Measurements from ENCODE around the gene CIB2.
A peak's percentile ranks its signal among the peaks of the same experiment; 100 is the strongest.

The CIB2 gene

DNA sequence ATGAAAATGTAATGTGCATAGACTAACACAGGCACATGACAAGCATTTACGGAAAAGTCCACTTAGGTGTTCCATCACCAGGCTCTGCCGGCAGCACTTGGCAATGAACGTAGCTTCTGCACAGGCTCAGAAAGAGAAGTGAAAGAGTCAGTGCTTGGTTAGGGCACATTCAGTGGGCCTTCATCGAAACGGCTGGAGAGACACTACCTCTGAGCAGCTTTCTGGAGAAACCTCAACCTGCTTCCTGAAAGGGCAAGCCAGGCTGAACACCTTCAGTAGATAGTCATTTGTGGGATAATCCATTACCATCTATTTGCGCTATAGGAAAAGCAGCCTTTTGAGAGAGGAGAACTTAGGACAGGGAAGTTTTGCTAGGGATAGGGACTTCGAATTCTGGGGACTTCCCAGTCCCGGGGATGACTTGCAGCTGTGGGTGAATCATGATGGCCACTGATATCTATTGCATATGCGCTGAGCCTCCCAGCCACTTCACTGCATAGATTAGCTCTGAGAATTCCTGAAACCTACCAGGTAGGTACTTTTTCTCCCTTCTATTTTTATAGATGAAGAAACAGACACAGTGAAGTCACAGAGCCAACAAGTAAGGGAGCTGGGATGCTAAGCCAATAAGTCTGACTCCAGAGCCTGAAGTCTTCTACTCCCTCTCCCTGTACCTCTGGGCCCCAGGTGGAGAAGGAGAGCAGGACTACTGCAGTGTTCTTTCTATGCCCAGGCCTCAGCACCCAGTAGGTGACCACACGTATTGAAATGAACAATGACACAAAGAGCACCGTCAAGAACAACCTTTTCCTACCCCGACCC, 43.1 kb downstream of the CIB2 start:
- no peak for DNase-seq (ENCODE audit: low read depth in 2 of 2, low spot score in 1 of 2)

DNA sequence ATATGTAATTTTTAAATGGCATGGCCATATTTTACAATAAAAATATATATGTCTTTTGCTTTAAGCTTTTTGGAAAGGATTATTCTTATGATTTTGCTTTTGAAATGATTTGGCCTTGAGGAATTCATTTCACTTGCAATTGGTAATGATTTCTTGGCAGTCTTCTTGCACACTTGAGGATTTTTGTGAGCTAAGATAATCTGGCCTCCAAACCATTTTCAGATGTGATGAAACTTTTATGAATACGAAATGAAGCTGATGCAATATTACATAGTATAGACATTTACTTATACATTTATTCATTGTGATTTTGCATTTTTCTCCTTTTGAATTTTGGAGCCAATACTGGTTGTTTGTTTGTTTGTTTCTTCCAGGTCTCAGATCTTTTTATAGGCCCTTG, 45.3 kb downstream of the CIB2 start:
- DNase-seq (ENCODE audit: low read depth in 2 of 2, low spot score in 1 of 2): no peak

DNA sequence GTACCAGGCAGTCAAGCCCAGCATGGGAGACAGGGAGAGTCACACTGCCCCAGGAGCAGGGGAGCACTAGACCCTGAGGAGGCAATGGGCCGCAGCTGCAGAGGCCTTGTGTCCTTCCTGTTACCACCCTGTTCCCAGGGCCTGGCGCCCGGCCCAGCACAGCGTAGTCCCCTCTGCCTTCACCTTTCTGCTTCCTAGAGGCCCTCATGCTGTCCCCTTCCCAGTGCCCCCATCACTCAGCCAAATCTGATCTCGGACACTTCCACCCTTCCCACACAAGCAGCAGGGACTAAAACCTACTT, 46.8 kb downstream of the CIB2 start:
- no peak for DNase-seq (ENCODE audit: low read depth in 2 of 2, low spot score in 1 of 2)

DNA sequence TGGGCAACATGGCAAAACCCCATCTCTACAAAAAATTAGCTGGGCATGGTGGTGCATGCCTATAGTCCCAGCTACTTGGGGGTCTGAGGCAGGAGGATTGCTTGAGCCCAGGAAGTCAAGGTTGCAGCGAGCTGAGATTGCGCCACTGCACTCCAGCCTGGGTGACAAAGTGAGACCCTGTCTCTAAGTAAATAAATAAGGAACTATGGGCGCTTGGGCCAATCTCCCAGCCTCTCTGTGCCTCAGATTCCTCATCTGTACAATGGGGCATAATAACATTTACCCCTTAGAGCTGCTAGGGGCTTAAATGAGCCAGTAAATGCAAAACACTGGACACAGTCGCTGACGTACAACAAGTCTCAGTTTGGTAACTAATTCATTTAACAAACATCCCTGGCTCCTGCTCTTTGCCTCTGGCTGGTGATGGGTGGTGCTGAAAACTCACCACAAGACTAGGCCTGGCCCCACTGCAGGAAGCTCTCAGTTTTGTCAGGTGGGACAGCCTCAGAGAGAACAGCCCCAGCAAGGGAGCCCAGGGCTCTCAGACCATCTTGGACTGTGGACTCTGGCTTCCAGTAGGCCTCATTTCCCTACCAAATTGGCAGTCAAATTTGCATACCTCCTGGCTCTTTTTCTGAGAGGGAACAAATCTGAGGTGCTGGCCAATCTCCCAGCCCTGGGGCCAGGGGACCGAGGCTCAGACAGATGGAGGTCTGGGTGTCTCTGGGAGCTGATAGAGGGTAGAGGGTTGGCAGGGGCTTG, 47.4 kb downstream of the CIB2 start:
- DNase-seq (ENCODE audit: low read depth in 2 of 2, low spot score in 1 of 2): no peak

DNA sequence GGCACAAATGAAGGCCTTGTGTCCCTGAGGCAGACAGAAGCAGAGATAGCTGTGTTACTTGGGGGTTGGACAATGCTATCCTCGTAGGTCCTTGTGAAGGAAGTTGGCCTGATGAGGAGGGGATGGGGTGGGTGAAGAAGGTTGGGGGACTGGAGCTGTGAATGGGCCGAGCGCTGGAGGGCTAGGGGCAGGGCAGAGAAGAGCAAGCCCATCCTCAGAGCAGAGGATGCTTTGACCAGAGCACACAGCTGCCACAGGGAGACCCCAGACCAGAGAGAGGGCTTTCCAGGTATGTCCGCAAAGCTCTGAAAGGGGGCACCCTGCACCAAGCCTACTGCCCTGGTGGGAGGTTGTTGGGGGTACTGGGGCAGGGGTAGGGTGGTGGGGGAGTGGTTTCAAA, 48.1 kb downstream of the CIB2 start:
- no peak for DNase-seq (ENCODE audit: low read depth in 2 of 2, low spot score in 1 of 2)

DNA sequence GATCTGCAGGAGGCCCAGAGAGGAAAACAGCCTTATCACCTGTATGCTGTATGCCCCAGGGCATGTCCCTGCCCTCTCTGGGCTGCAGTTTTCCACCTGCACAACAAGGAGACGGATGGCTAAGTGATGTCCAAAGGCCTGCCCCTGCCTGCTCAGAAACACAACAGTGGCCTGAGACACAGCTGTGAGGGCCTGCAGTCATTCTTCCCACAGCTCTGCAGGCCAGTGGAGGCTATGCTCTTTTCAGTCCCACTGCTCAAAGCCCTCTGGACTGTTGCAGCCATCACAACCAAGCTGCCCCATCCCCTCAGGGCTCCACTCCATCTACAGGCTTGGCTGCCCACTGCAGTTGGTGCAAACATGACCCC, 48.5 kb downstream of the CIB2 start:
- no peak for DNase-seq (ENCODE audit: low read depth in 2 of 2, low spot score in 1 of 2)

DNA sequence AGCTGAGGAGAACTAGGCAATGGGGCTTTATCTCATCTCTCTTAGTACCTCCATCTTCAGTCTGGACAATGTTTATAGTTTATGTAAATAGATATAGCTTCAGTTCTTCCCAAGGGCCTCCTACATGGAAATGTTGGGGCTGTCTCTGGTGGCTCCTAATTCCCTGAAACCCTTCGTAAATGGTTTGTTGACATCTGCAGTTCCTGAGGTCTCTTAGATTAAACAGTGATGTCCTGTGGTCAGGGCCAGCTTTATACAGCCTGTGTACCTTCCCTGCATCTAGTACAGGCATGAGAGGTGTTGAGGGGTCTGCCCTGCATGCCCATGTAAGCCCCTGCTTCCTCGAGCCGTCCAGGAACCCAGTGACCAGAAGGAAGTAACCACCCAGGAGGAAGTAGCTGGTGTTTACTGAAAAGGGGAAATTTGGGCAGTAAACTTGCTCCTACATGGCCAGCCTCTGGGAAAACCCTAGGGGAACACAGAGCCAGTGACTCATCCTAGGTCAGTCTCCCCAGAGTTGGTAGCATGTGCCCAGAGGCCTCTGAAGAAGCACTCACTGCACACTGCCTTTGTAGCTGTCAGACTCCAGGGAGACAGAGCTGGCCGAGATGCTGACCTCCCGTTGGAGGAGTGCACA, 49.0 kb downstream of the CIB2 start:
- no peak for DNase-seq (ENCODE audit: low read depth in 2 of 2, low spot score in 1 of 2)

DNA sequence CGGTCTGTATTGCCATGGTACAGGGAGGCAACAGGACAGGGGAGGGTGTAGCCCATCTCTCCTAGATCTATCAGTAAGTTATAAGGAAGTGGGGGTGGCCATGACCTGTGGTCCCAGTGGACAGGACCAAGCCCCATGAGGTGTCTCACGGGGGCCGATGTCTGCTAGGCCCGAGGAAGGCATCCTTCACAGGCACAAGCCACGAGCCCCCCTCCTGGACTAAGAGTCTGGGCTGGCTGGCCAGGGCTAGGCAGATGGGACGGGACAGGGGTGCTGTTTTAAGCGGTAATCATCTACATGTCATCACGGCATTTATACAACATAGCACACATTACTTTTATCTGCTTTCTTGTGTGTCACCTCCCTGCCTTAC, 51.2 kb downstream of the CIB2 start:
- DNase-seq (ENCODE audit: low read depth in 2 of 2, low spot score in 1 of 2): no peak

DNA sequence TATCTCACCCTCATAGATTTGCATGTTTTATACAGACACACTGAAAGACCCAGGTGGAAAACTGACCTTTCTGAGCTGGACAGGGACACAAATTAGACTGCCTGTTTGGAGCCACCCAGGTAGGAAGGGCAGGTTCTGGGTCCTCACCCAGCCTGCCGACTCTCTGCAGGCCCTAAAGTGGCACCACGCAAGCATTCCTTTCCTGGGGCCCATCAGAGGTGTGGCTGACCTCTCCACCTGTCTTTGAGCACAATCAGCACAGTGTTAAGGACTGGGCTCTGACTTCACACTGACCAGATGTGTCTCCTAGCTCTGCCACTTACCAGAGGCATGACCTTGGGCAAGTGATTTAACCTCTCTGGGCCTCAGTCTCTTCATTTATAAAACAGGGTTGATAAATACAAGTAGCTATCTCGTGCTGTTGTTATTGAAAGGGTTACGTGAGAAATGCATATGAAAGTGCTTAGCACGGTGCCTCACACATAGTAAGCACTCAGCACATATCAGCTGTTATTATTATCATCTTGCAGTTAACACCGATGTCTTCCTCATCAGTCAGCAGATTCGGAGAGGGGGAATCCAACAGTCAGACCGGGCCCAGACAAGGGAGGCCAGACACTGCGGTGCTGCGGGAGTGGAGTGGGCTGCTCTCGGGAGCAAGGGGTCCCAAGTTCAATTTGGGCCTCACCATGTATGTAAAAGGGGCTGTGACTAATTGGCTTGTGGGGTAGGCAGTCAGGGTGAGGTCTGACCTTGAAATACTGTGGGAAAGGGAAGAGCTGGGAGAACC, 51.8 kb downstream of the CIB2 start:
- no peak for DNase-seq (ENCODE audit: low read depth in 2 of 2, low spot score in 1 of 2)

DNA sequence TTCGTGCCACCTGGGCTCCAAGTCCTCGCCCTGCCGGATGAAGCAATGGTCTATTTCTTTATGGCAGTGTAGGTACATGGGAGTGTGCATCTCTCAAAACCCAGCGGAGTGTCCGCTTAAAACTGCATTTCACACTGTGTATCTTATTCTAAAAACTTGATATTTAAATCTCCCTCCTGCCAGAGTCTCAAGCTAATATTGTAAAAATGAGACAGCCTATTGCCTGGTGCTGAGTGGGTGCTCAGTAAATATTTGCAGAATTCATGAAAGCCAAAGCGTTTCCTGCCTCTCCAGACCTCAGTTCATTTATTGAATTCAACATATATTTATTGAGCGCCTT, 53.4 kb downstream of the CIB2 start:
- DNase-seq (ENCODE audit: low read depth in 2 of 2, low spot score in 1 of 2): no peak

DNA sequence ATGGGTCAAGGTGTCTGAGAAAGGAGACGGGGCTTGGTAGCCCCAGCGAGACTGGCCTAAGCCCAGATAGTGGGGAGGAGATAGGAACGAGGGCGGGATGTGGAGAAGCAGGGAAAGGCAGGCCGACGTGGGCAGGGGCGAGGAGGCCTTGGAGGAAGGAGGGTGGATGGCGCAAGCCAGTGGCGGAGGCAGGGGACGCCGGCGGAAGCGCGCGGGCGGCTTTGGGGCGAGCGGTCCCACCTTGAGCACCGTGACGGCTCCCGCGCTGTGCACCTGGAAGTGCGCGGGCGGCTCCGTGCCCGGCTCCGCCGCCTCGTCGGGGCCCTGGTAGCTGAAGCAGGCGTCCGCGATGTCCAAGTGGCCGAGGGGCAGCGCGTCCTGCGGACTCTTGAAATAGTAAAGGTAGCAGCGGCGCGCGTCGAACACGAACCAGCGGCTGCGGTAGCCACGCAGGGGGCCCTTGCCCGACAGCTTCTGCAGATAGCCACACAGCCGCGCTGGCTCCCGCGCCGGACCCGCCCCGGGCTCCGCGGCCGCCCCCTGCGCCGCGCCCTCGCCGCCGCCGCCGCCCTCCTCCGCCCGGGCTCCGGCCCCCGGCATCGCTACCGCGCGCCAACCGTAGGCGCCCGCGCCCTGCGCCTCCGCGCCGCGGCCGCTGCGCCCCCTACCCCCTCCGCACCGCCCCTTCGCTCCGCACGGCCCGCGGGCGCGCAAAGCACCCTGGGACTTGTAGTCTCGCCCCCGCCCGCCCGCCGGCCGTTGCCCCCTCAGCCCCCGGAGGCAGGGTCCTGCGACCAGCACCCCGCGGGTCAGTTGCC, 54.0 kb downstream of the CIB2 start, which contains the start of gene TBC1D2B:
TBC1D2B (minus strand) TSS at position 659 of the 818 bp plus-strand sequence; CDS start at position 600, 59 bp downstream.
- DNase-seq (ENCODE audit: low read depth in 2 of 2, low spot score in 1 of 2): peak in 1 of 2 donors; percentile 47

DNA sequence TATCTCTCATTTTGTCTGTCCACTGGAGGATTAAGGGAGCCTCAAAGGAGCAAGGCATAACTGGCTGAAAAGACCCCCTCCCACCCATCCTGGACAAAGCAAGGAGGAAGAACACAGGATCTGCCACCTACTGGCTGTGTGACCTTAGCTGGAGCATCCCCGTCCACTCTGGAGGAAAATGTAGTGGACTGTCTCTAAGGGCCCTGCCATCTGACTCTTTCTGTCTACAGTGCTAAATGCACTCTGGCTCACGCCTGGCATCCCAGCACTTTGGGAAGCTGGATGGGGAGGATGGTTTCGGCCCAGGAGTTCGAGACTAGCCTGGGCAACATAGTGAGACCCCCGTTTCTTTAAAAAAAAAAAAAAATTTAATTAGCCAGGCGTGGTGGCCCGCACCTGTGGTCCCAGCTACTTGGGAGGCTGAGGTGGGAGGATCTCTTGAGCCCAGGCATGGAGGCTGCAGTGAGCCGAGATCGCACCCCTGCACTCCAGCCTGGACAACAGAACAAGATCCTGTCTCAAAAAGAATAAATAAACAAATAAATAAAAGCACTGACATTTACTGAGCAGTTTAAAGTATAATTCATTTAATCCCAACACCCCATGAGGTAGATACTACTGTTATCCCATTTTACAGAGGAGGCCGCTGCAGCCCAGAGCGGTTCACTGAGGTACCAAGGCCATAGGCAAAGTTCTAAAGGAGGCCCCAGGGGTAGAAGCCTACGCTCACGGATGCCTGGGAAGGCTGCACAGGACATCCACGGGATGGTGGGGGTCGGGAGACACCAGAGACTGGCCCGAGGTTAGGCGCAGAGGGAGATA, 54.8 kb downstream of the CIB2 start:
- DNase-seq (ENCODE audit: low read depth in 2 of 2, low spot score in 1 of 2): no peak

DNA sequence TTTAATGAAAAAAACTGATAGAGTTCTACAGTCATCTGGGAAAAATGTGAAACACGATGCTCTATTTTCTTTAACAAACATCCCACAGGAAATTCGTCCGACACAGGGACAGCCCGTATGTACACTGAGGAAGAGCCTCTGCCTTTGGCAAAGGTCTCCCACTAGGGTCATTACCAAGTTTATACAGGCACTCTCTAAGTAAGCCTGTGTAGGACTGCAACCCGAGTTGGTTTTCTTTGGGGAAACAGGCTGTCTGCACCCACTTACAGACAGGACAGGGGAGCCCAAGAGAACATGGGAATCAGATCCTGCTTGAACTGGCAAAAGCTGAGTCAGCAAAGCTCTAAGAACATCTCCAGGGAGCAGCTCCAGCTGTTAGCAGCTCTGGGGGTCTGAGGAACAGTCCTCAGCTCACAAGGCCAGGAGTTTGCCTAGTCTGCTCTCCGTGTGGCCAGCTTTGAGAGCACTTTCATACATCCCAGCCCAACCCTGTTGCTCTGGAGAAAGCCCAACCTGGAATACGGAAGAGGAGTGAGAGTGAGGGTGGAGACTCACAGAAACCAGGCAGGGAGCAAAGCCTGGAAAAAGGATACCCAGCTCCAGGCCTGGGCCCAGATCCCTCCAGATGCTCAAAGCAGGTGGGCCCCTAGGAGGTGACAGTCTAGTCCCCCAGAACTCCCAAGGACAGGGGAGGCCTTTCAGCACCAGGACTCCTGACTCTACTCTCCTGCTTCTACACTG, 55.6 kb downstream of the CIB2 start:
- no peak for DNase-seq (ENCODE audit: low read depth in 2 of 2, low spot score in 1 of 2)

DNA sequence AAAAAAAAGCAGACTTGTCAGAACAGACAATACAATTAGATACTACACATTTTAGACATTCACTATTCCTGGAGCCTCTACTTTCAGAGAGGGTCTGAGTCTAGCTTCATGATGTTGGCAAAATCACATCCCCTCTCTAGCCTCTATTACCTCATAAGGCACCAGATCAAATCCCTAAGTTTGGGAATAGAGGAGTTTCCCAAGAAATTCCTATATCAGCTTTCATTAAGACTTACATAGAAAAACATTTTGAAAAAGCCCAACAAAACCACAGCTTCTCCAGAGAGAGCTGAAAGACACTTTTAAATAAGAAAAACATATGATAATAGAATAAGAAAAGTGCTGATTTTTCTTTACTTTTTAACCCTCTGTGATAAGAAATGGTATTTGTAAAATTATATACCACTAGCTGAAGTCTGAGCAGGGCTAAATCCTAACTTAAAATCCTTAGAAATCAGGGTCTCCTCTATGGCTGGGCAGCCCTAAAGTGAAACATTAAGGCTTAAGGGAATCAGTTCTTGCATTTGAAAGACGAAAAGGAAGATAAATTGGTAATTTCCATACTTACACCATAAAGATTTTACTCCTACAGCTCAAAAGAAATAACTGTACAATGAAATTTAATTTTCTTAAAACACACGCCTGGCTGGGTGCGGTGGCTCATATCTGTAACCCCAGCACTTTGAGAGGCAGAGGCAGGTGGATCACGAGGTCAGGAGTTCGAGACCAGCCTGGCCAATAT, 58.0 kb downstream of the CIB2 start:
- DNase-seq (ENCODE audit: low read depth in 2 of 2, low spot score in 1 of 2): no peak

DNA sequence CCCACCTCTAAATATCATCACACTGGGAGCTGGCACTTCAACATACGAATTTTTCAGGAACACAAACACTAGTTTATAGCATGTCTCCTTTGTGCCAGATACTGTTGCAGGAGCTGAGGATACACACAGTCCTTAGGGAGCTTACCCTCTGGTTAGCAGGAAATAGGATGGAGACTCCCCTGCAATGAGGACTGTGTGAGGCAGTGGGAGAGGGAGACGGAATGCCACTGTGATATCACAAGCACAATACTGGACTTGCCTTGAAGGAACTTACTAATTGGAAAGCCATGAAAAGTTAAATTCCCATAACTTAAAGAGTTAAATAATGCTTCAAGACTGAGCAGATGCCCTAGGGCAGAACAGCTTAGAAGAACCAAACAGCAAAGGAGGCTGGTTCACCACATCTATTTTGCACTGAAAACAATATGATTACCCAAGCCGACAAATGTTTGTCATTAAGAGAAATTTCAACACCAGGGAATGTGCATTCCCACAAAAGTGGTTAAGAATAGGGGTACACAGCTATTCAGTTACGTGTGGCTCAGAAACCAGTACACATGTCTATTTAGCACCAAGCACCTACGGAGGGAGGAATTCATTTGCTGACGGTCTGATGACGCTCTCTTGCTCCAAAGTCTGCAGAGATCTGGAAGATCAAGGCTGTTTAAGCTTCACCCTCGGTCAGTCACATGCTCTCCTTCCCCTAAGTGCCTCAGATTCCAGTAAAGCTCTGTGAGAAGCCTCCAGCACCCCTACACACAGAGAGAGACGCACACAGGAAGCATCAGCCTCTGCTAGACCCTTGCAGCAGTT, 59.0 kb downstream of the CIB2 start:
- no peak for DNase-seq (ENCODE audit: low read depth in 2 of 2, low spot score in 1 of 2)

DNA sequence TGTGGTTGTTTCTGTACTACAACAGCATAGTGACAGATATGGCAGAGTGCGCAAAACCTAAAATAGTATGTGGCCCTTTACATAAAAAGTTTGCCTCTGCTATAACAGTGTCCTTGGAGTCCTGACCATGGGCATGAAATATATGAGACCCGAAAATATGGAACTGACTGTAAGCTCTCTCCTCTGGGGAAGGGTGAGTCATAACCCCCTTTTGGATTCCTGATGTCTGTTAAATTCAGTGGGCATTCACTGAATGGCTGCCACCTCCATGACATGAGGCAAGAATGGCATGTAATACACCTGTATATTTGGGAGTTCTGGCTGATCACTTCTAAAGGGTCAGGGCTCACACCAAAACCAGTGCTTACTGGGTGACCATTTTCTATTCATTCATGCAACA, 59.9 kb downstream of the CIB2 start:
- no peak for DNase-seq (ENCODE audit: low read depth in 2 of 2, low spot score in 1 of 2)

DNA sequence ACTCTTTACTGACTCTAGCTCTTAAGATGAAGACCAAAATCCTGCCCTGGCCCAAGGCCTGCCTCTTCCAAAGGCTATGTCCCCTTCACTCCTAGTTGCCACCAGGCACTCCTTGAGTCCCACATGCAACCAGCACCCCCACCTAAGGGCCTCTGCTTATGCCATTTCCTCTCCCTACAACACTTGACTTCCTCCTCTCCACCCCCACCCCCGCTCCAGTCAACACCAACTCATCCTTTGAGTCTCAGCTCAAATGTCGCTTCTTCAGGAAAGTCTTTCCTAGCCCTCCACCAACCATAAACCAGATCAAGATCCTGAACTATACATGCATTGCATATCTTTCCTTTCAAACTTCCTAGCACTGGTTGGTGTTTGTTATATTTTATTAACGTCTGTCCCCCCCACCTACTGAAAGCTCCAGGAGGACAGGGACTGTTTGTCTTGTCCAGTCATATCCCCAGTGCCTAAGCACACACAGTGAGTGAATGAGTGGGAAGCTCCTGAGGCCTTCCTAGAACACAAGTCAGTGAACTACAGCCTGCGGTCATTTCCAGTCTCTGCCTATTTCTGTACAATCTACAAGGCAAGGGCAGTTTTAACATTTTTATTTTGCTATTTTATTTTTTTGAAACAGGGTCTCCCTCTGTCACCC, 61.1 kb downstream of the CIB2 start:
- no peak for DNase-seq (ENCODE audit: low read depth in 2 of 2, low spot score in 1 of 2)

Measured in stimulated activated CD8-positive, alpha-beta memory T cell treated with anti-CD3 and anti-CD28 coated beads, Interleukin-4, amount 100 ng/mL, for 4 hours (primary cell).